T-helper 22 cell (primary cell): Measurements from ENCODE around the gene KIAA0319L.

Source experiments
- DNase-seq: peaks from one replicate; pipeline ENCODE4 v3.0.0-alpha.2; 2020; ENCODE audit warnings: low read depth

KIAA0319L gene

DNA sequence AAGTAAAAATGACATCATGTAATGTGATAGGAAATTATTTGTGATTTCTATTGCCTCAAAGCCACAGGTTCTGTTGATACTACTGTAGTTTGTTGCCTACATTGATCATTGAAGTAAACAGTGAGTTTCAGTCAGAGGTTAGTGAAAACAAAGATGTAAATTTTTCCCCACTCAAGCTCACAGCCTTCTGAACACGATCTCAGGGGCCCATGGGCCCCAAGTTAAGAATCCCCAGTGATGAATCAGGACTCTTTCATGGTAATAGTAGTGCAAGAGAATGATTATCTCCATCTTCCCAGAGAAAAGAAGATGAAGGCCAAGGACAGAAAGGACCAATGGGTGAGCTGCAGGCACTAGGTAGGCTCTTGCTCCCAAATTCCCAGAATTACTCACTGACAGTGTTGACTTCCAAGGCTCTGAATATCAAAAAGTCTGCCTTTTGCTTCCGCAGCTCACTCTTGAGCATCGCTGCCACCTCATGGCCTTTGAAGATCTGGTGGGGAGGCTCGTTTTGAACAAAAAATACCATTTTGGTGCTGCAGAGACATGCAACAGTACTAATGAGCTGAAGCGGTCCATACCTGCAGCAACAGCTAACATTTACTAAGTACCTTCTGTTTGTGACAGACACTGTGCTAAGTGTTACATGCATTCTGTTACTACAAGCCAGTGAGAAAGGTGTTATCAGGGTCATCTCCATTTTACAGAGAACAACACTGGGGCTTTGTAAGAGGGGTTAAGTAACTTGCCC is 113.3 kb downstream of the KIAA0319L start:
- DNase-seq: no peak

DNA sequence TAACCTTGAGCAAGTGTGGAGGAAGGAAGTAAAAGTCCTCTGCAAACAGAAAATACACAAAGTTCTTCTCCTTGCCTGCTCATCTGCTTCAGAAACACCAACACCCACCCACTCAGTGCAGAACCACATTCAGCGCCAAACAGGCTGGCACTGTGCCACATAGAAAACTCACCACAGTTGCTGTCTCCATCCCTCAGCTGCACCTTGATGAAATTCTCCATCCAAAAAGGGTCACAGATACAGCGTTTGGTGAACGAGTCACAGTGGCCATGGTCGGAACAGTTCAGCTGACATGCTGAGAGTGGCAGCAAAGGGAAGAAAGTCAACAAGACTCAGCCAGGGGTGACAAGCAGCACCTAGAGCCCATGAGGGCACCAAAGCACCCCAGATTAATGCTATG is 114.5 kb downstream of the KIAA0319L start:
- DNase-seq: no peak

DNA sequence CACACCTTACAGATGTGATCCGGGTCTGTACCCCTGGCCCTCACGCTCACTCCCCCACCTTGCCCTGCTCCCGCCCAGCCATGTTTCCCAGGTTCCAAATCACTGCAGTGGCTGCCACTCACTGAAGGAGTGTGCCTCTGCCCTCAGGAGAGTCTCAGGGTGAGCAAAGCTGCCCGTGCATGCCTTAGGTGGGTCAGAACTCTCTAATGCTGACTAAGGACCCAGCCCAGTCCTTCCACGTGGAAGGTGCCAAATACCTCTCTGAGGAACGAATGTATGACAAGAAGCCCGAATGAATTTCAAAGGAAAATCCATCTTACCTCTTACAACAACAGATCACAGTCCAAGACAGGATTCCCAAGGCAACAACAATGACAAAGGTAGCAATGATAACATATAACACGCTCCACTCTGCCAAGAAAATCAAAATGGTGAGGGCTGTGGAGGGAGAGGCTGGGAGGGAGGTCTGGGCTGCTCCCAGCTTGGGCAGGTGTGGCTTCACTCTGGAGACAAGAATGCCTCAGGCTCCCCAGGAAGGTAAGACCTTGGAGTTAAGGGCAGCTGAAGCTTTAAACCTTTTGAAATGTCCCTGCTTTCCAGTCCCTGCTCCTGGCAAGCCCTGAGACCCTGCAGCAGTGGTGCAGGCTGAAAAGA is 115.2 kb downstream of the KIAA0319L start:
- no peak for DNase-seq

DNA sequence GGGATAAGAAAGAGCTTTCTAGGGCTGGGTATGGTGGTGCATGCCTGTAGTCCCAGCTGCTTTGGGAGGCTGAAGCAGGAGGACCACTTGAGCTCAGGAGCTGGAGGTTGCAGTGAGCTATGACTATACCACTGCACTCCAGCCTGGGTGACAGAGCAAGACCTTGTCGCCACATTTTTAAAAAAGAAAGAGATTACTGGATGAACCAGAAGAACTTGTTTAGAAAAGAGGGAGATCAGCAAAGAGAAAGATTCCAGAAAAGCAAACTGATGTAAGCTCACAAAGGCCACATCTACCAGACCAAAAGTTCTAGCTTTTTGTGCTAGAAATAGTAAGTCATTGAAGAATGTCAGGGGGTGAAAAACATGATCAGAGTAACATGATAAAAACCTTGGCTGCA is 117.6 kb downstream of the KIAA0319L start:
- DNase-seq: no peak

DNA sequence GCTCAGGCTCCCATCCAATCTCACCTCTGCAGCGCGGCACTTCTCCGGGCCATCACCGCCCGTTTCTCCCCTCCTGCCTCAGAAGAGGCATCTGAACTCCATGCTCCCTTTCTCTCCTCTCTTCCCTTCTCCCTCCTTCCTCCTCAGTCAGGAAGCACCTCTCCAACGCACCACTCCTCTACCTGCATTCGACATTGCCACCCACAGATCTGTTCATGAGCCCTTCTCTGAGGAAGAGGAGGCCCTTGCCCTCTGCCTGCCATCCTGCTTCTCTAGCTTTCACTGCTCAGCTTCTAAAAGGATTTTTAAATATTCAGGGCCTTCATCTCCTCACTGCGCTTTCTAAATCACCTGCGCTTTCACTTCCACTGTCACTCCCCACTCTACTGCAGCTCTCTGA is 120.0 kb downstream of the KIAA0319L start:
- DNase-seq: no peak

DNA sequence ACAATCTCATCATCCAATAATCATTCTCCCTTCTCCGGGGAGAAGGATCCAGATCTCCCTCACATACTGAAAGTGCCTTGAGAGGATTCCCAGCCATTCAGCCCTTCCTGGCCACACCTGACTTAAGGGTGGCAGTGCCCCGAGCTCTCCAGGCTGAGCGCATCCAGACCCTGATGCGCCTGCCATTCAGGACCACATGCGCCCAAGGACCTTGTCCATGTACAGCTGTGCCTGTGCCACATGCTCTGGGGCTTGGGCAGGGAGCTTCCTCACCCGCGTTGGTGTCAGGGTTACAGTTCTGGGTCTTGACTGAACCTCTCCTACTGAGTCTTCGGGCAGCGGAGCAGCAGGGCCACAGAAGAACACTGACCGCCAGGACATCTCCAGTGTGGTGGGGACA is 121.1 kb downstream of the KIAA0319L start:
- DNase-seq: no peak

DNA sequence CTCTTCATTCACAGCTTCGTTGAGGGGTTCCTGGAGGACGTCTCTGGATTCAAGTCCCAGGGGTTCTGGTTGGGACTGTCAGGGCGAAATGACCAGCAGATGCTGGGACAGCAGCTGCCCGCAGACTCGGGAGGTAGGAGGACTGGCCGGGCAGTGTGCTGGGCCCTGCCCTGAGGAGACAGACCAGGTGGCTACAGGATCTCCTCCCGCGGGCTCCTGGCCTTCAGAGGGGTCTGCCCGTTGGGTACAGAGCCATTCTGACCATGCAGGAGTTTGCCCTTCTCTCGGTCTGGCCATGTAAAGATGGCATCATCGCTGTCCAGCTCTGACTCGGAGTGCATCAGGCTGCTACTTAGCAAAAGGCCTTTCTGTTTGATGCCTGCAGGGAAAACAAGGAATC is 122.5 kb downstream of the KIAA0319L start:
- no peak for DNase-seq

DNA sequence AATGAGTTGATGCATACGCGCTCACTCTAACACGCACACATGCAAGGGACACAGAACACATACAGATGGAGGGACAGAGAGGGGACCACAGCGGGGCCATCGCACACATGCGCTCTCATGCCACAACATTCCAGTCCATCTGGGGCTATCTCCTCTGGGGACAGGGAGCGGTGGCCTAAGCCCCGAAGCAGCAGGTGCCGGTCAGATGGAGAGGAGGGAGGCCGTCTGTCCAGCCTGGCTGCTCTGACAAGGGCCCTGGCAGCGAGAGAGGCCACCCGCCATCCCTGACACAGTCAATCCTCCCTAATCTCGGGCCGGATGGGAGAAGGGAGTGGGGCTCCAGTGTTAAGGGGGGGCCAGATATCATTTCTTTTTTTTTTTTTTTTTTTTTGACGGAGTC is 123.5 kb downstream of the KIAA0319L start:
- DNase-seq: no peak

DNA sequence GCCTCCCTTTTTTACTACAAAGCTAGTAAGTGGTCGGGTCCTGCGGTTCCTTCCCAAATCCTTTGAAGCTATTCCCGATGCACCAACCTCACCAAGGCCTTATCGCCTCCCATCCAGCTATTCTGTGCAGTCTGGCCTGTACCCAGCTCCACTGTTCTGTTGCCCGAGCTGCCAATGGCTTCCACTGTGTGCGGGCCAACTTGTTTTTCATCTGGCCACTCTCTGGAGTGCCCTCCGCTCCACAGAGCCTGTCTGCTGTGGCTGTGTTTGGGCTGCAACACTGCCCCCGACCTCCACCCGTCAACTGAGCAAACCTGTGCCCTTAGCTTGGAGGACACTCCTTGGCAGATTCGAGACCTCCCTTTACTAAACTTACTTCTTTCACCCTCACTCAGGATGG is 125.0 kb downstream of the KIAA0319L start:
- DNase-seq: no peak

DNA sequence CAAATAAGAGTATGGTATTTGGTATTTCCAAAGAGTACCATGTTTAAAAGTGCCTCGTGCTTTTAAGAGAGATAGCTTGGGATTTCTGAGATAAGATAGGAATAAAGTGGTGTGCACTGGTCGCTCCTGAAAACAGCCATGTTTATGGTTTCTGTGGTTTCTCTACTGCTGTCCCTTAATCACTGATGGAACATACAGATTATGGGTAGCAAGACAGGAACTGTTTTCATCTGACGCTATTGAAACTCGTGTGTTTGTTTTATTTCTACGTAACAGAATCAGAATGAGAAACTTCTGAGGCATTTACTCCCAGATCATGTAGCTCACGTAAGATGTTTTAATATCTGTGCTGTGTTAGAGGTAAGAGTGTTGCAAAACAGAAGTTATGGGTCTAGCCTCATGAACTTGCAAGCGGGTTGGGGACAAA is 126.0 kb downstream of the KIAA0319L start:
- no peak for DNase-seq

DNA sequence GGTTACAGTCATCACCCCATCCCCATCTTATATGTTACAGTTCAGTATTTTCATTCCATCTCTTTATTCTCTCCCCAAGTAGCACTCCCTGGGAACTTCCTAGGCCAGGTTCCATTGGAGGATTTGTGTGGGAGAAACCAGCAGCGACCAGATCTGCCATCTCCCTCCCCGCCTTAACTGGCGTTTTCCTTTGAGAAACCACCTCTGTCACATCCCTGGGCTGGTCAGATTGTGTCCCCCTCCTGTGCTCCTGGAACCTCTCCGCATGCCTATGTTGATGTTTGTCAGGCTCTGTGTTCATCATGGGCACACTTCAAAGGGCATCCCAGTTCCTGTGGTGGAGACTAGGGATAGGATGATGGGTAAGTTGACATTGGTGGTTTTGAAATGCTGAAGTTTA is 126.4 kb downstream of the KIAA0319L start:
- DNase-seq: no peak

DNA sequence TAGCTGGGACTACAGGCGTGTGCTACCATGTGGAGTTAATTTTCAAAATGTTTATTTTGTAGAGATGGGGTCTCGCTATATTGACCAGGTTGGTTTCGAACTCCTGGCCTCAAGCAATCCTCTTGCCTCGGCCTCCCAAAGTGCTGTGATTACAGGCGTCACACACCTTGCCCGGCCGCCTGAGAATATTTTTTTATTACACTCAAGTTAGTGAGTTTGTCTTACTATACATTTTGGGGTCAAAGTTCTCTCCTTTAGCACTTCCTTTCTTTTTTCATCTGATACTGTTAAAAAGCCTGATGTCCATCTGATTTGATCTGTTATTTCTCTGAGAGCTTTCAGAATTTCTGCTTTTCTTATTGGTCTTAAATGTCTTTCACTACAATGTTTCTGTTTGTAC is 128.8 kb downstream of the KIAA0319L start:
- DNase-seq: no peak

DNA sequence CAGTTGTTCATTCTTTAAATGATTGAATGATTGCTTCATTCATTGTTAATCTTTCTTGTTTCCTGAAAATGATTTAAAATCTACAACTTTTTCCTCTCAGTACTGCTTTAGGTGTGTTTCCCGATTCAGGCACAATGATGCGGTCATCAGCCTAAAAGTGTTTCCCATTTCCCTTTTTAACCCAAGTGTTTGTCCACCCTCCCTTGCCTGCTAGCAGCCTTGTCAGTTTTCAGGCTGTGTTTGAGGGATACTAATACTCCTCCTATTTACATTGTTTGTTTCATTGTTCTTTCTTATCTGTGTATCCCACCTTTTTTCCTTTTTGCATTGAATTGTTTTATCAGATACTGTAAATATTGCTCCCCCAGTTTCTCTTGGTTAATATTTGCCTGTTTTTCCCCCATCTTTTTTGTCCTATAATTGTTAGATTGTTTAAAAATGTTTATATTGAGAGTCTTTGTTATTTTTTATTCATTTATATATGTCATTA is 131.1 kb downstream of the KIAA0319L start:
- no peak for DNase-seq

DNA sequence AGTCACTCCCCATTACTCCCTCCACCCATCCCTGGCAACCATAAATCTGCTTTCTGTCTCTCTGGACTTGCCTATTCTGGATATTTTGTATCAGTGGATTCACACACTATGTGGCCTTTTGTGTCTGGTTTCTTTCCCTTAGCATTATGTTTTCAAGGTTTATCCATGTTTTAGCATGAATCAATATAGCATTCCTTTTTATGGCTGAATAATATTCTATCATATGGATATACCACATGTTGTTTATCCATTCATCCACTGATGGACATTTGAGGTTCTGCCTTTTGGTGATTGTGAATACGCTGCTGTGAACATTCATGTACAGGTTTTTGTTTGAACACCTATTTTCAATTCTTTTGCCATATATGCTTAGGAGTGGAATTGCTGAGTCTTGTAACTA is 148.3 kb downstream of the KIAA0319L start:
- DNase-seq: no peak

DNA sequence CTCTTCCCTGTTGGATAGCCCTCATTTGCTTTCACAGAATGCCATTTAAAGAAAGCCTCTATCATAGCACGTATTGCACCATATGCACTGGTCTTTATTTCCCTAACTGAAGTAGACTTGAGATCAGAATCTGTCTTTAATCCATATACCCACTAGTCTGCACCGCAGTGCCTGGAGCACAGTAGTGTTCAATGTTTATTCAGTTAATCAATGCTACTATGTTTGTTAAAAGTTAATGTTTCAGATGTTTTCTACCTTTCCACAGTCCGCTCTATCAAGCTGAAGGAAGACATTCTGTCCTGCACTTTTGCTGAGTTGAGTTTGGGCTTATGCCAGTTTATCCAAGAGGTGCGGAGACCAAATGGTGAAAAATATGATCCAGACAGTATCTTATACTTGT is 149.5 kb downstream of the KIAA0319L start:
- DNase-seq: no peak

DNA sequence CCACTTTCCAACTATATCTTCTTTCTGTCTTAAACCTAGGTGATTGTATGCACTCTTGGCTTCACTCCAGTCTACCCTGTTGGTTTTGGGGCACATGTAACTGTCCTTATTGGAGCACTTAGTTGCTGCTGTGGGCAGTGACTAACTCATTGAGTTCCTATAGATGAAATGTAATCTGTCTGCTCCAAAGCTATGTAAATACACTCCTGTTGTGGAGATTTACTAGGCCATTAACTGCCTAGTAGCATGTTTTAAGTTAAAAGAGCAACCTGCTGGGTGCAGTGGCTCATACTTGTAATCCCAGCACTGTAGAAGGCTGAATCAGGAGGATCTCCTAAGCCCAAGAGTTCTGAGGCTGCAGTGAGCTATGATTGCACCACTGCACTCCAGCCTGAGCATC is 151.1 kb downstream of the KIAA0319L start:
- DNase-seq: no peak

DNA sequence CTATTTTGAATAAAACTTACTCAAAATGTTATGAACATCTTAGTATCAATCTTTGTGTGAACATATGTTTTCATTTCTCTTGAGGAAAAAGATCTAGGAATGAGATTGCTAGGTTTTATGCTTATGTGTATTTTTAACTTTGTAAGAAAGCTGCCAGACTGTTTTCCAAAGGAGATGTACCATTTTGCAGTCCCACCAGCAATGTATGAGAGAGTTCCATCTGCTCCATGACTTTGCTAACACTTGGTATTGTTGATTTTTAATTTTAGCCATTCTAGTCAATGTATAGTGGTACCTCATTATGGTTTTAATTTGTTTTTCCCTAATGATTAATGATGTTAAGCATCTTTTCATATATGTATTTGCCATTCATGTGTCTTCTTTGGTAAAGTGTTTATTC is 156.2 kb downstream of the KIAA0319L start:
- DNase-seq: no peak

DNA sequence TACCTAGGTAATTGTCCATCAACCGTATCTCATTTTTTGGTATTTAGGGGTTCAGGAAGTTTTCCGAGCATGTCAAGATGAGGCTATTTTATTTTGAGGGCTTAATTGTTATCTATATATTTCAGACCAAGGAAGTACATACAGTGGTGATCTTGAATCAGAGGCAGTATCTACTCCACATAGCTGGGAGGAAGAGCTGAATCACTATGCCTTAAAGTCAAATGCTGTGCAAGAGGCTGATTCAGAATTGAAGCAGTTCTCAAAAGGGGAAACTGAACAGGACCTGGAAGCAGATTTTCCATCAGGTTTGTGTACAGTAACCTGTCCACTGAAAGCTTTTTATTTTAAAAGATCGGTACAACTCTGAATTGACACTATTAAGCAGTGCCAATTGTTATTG is 158.5 kb downstream of the KIAA0319L start:
- no peak for DNase-seq

DNA sequence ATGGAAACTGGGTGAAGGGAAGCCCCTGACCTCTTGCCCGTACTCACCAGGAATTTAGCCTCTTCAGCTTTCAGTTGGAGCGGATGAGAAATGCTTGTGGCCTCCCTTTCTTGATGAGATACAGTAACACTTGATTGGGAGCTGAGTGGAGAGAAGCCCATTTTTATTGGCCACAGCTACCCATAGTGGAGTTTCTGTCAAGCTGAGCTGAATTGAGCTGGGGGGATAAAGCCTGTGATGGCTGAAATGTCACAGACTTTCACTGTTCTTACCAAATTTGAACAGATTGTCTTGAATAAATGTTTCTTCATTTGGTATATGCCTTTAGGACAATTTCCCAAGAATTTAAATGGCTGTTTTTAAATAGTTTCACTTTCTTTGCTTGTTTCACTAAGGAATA is 162.8 kb downstream of the KIAA0319L start:
- no peak for DNase-seq

DNA sequence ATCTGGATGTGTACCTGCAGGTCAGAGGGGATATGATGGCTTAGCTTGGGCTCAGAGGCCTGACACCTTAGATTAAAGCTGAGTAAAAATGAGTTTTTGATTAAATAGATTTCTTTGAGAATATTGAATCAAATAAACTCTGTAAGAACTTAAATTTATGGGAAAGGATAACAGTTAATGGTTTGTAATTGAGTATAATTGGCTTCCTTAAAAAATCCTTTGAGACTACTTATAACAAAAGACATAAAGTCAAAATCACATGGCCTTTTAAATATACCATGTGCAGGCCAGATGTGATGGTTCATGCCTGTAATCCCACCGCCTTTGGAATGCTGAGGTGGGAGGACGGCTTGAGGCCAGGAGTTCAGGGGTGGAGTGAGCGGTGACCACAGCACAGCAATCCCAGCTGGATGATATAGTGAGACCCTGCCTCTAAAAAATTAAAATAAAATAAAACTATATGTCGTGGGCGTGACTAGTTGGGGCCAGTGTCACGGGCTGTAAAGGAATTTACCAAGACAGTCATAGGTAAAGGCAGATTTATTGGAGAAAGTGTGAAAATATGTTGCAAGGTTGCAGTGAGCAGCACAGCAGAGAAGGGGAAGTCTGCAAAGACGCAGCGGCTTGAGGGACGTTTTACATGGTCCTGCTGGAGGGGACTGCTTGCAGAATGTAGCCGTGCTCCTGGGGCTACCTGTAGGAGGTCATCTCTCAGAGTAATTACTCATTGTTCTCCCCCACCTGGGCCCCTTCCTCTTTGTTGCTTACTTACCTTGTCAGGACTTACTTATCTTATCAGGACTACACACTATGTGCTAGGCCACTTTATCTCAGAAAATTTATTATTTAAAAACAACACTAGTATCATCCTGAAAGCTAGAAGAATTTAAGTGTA is 166.4 kb downstream of the KIAA0319L start:
- DNase-seq: no peak

DNA sequence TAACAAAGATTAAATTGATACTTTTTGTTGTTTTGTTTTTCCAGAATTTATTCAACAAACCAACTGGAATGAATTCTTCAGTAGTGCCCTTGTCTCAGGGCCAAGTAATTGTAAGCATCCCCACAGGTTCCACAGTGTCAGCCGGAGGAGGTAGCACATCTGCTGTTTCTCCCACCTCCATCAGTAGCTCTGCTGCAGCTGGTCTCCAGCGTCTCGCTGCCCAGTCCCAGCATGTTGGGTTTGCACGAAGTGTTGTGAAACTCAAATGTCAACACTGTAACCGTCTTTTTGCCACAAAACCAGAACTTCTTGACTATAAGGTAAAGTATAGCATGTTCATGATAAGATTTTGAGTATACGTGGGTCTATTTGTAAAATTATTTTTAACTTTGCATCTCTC is 170.2 kb downstream of the KIAA0319L start:
- no peak for DNase-seq

DNA sequence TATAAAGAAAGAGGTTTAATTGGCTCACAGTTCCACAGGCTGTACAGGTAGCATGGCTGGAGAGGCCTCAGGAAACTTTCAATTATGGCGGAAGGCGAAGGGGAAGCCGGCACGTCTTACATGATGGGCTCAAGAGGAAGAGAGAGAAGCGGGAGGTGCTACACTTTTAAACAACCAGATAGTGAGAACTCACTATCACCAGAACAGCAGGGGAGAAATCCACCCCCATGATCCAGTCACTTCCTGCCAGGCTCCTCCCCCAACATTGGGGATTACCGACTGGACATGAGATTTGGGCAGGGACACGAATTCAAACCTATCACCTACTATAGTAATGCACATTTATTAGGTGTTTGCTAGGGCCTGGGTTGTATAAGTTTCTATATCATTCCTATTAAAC is 170.9 kb downstream of the KIAA0319L start:
- no peak for DNase-seq
